ENCODE data around the gene CSN1S1. TPM values are rescaled to one million over a fixed set of nuclear protein-coding genes. Genes with fewer than 3 reads are reported as not detected.

The CSN1S1 gene
- total RNA-seq, 4 donors from 2014 or later, result not detected

DNA sequence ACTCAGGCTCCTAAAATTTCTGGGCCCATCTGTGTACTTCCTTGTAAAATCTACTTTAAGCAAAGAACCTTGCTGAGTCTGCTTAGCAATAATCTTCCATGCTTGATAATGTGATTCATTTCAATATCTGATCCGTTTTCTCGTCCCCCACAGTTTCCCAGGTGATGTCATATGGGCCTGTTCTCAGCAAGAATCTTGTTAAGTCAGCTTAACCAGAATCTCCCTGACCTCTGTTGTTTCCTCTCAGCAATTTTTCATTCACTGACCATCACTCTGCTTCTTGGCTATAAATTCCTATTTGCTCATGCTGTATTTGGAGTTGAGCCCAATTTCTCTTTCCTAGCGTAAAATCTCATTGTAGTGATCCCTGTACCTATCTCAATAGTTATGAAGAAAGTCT is 20.7 kb downstream of the CSN1S1 start:
- ATAC-seq, result no peak
- H3K4me3 ChIP-seq, result no peak overlapping the region
- in situ Hi-C loops (cut with MboI; ENCODE audit: low sequenced_read_pairs in 4 of 4) (no loop called here), intact Hi-C loops (cut with DNase I; ENCODE audit: low total_unique reads) (no loop called here)
- no peaks in the 10 kb centered on the region for H3K9me3 ChIP-seq
- TF ChIP-seq CTCF (IDR thresholded peaks at IDR 0.05 in 4 of 5, conservative IDR thresholded peaks at IDR 0.05 in 1 of 5) (no peak), POLR2A (IDR thresholded peaks at IDR 0.05) (no peak)
- no peaks in the 10 kb centered on the region for H3K36me3 ChIP-seq
- no peaks in the 10 kb centered on the region for H3K4me1 ChIP-seq
- H3K27me3 ChIP-seq, result no peaks in the 10 kb centered on the region
- H3K27ac ChIP-seq, result no peak overlapping the region
- DNase-seq, result no peak

GRCh38 chr4:69957209-69957608 is 26.3 kb downstream of the CSN1S1 start:
- H3K4me1 ChIP-seq, result no peaks in the 10 kb centered on the region
- H3K9me3 ChIP-seq, result no peaks in the 10 kb centered on the region
- no peak overlapping the region for H3K27ac ChIP-seq
- in situ Hi-C loops (cut with MboI; ENCODE audit: low sequenced_read_pairs in 4 of 4), result no loop called here
- DNase-seq (no peak), ATAC-seq (no peak)
- no peak for TF ChIP-seq POLR2A (IDR thresholded peaks at IDR 0.05)
- intact Hi-C loops (cut with DNase I; ENCODE audit: low total_unique reads), result no loop called here
- no peaks in the 10 kb centered on the region for H3K27me3 ChIP-seq
- H3K36me3 ChIP-seq, result no peaks in the 10 kb centered on the region
- no peak overlapping the region for H3K4me3 ChIP-seq

DNA sequence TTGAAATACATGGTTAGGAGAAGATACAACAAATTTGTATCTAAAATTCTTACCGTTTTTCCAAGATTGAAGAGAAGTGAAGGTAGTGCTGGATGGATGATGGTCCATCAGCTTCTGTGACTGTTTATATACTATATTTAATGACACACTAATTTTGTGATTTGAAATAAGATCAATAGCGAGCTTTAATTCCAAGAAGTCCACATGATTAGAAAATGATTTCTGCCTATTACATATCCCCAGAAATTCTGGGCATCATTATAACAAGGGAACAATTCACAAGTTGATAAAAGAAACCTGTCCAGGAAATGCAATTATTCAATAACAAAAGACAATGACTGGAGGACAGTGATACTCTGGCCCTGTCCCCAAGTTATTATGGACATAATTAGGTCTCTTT is 34.8 kb downstream of the CSN1S1 start, which contains the start of gene CSN2:
TSS of gene CSN2 (minus strand) at position 101 of the 400 bp plus-strand sequence. CDS start 4,733 bp downstream, outside the sequence.
- Histone ChIP-seq H3K9me3 (no peaks in the 10 kb centered on the region), H3K27me3 (no peaks in the 10 kb centered on the region), H3K4me1 (no peaks in the 10 kb centered on the region), H3K4me3 (no peak within 1 kb of the TSS), H3K36me3 (no peaks in the 10 kb centered on the region), H3K27ac (no peak within 1 kb of the TSS)
- TF ChIP-seq CTCF (IDR thresholded peaks at IDR 0.05 in 4 of 5, conservative IDR thresholded peaks at IDR 0.05 in 1 of 5) (no peak), POLR2A (IDR thresholded peaks at IDR 0.05) (no peak)
- DNase-seq, result no peak
- intact Hi-C loops (cut with DNase I; ENCODE audit: low total_unique reads), result no loop called here
- no peak for ATAC-seq
- in situ Hi-C loops (cut with MboI; ENCODE audit: low sequenced_read_pairs in 4 of 4), result no loop called here

- no peaks in the 10 kb centered on the region for H3K27me3 ChIP-seq
- in situ Hi-C loops (cut with MboI; ENCODE audit: low sequenced_read_pairs in 4 of 4) (no loop called here), intact Hi-C loops (cut with DNase I; ENCODE audit: low total_unique reads) (no loop called here)
Observed at GRCh38 chr4:69970071-69970470, 39.2 kb downstream of the CSN1S1 start.

GRCh38 chr4:69974631-69975030 is 43.8 kb downstream of the CSN1S1 start:
- no peak for DNase-seq
- Histone ChIP-seq H3K9me3 (no peaks in the 10 kb centered on the region), H3K4me1 (no peaks in the 10 kb centered on the region), H3K27ac (no peak overlapping the region), H3K36me3 (no peaks in the 10 kb centered on the region), H3K27me3 (no peaks in the 10 kb centered on the region), H3K4me3 (no peak overlapping the region)
- intact Hi-C loops (cut with DNase I; ENCODE audit: low total_unique reads), result no loop called here
- in situ Hi-C loops (cut with MboI; ENCODE audit: low sequenced_read_pairs in 4 of 4), result no loop called here
- TF ChIP-seq POLR2A (IDR thresholded peaks at IDR 0.05) (no peak), CTCF (IDR thresholded peaks at IDR 0.05 in 4 of 5, conservative IDR thresholded peaks at IDR 0.05 in 1 of 5) (no peak)
- ATAC-seq, result no peak

More at GRCh38 chr4:69970071-69970470, 39.2 kb downstream of the CSN1S1 start:
- ATAC-seq (no peak), DNase-seq (no peak)
- no peak overlapping the region for H3K27ac ChIP-seq
- H3K4me1 ChIP-seq, result no peaks in the 10 kb centered on the region
- H3K4me3 ChIP-seq, result no peak overlapping the region
- TF ChIP-seq CTCF (IDR thresholded peaks at IDR 0.05 in 4 of 5, conservative IDR thresholded peaks at IDR 0.05 in 1 of 5) (no peak), POLR2A (IDR thresholded peaks at IDR 0.05) (no peak)
- no peaks in the 10 kb centered on the region for H3K36me3 ChIP-seq
- H3K9me3 ChIP-seq, result no peaks in the 10 kb centered on the region
